Inferior parietal cortex (tissue), 1 donor: ENCODE measurements around the gene PPP1R2.
A peak's percentile ranks its signal among the peaks of the same experiment; 100 is the strongest.
"Not testable (repeated sequence)": the region's sequence is repeated elsewhere in the genome, so short reads cannot be mapped to it uniquely, and the experiment has no call there.

Experiments
- DNase-seq: peaks from one replicate; pipeline ENCODE4 v3.0.0-alpha.2; 2016; ENCODE audit errors: extremely low spot score

The PPP1R2 gene

GRCh38 chr3:195542698-195543499, at the start of gene PPP1R2:
TSS of gene PPP1R2 (minus strand) at chr3:195543325. CDS start at chr3:195543025, 300 bp downstream.
- DNase-seq, result peak; percentile 88

GRCh38 chr3:195591852-195592251, 48.7 kb upstream of the PPP1R2 start:
- no peak for DNase-seq

GRCh38 chr3:195591220-195591619, 48.1 kb upstream of the PPP1R2 start:
- no peak for DNase-seq

GRCh38 chr3:195590381-195590780, 47.3 kb upstream of the PPP1R2 start:
- not testable (repeated sequence) for DNase-seq

GRCh38 chr3:195589796-195590195, 46.7 kb upstream of the PPP1R2 start:
- DNase-seq, result not testable (repeated sequence)

- DNase-seq, result no peak
Observed at GRCh38 chr3:195587824-195588223, 44.7 kb upstream of the PPP1R2 start.

GRCh38 chr3:195587406-195587805, 44.3 kb upstream of the PPP1R2 start:
- no peak for DNase-seq

- DNase-seq, result no peak
Observed at GRCh38 chr3:195584543-195584870, 41.4 kb upstream of the PPP1R2 start.

GRCh38 chr3:195583831-195584542, 40.9 kb upstream of the PPP1R2 start, which contains the start of gene APOD:
TSS of gene APOD (minus strand) at chr3:195583940. CDS start at chr3:195579461, 4,479 bp downstream.
- DNase-seq, result peak; percentile 71

- no peak for DNase-seq
Observed at GRCh38 chr3:195582947-195583346, 39.8 kb upstream of the PPP1R2 start.

GRCh38 chr3:195580744-195581443, 37.8 kb upstream of the PPP1R2 start:
- peak; percentile 73 for DNase-seq

- DNase-seq, result no peak
Observed at GRCh38 chr3:195579281-195579680, 36.2 kb upstream of the PPP1R2 start.

- no peak for DNase-seq
Observed at GRCh38 chr3:195578565-195578964, 35.4 kb upstream of the PPP1R2 start.

- no peak for DNase-seq
Observed at GRCh38 chr3:195577645-195578177, 34.6 kb upstream of the PPP1R2 start.

- DNase-seq, result no peak
Observed at GRCh38 chr3:195574497-195575304, 31.6 kb upstream of the PPP1R2 start.

- DNase-seq, result no peak
Observed at GRCh38 chr3:195573611-195574496, 30.7 kb upstream of the PPP1R2 start.

GRCh38 chr3:195571361-195571760, 28.2 kb upstream of the PPP1R2 start:
- no peak for DNase-seq

GRCh38 chr3:195570912-195571311, 27.8 kb upstream of the PPP1R2 start:
- no peak for DNase-seq

GRCh38 chr3:195570344-195570743, 27.2 kb upstream of the PPP1R2 start:
- DNase-seq, result no peak

- no peak for DNase-seq
Observed at GRCh38 chr3:195568630-195569029, 25.5 kb upstream of the PPP1R2 start.
